ENCODE measurements around the gene AKR7A2.

The AKR7A2 gene

DNA sequence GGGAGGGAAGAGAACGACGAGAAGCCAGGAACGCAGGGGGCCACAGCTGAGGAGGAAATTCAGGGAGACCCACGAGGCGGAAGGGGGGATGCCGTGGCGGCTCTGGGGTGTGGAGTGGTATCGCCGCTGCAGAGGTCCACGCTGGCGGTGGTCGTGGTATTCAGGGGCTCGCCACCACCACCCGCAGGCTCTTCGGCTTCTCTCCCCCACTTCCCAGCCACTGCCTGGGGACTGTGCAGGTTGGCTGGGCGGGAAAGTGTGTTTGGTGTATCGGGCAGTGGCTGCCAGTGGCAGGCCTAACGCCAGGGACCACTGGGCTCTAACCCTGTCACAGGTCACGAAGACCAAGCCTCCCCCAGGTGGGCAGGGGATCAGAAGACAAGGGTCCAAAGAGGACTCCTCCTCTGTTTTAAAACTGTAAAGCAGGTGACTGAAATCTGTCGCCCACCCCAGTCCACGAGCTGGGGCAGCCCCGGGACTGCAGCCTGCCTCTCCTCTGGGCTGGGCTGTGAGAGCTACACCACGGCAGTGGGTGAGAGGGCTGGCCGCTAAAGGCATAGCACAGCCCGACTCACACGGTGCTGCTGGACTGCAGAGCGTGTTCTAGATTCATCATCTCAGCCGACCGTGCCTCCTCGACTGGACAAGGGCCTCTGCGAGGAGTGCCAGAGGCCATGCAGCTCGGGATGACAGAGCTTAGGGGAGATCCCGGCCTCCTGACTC is 31.1 kb upstream of the AKR7A2 start:
- DNase-seq = no peak

DNA sequence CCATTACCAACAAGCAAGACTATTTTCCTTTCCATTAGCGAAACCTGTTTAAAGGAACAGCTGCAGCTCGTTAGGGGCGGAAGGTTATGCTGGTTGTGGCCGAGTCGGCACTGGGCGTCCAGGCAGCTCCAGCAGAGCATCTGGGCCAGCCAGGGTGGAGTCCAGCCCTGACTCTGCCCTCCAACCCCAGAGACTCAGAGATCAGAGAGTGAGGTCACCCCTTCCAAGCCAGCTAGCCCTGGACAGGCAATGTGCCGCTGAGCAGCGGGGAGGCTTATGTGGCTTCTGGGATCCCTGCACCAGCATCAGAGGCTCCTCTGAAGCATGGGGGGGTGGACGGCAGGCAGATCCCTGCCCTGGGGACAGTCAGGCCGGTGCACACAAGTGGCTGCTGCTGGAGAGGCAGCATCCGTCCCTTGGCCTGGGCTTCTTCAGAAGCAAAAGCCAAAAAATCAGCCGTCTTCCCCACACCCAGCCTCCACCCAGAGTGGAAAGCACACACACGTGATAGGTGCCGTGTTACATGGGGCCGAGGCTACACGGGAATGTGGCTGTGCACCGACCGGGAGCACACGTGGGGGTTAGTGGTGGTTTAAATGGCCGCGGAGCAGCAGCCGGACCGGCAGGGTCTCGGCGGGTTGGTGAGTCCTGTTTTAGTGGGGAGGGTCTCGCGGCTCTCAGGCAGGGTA is 30.3 kb upstream of the AKR7A2 start:
- no peak for DNase-seq

DNA sequence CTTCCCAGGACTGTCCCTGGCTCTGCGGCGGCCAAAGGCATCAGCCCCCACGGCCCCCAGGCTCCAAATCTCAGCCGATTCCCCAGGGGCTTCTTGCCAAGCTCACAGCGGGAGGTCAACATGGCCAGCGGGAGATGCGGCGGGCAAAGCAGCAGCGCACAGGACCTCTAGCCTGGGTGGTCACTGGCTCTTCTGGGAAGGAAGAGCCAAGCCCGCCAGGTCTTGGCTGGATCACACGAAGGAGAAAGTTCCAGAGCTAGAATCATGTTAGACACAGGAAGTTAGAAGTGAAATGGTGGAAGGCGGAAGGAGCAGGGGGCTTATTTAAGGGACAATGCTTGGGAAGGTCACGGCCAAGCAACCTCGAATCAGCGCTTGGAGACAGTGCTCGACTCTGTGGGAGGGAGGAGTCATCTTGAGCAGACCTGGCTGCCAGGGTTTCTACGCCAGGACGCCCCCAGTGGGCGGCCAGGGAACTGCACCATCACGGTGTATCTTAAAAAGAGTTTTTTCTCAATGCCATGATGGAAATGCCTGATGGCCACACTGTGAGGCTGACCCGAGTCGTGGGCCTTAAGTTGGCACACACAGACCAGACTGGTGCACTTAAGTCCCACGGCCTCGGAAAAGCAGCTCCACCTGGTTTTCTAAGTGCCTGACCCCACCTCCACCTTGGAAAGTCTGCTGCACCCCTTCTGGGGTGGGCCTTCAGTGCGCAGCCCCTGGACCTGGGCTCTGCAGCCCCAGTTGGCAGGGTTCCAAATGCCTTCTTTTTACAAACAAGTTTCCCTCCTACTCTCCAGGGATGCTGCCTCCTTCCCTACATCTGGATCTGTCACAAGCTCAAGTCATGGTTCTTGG is 29.5 kb upstream of the AKR7A2 start:
- peak; percentile 66 to 74 for DNase-seq

DNA sequence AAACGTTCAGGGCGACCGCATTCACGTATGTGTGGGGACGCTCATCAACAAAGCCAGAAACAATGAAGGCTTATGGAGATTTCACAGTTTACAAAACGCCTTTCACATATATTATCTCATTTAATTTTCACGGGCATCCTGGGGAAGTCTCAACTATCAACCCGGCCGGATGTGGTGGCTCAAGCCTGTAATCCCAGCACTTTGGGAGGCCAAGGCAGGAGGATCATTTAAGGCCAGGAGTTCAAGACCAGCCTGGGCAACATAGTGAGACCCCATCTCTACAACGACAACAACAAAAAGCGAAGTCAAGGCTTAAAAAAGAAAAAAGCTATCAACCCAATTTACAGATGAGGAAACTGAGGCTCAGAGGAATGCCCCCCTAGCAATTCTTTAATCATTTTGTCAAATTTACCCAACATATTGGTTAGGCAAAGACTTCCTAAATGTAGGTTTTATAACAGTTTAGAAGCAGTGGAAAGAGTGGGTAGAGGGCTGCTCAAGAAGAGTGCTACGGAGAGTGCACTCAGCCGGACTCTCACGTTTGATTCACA is 28.5 kb upstream of the AKR7A2 start:
- no peak for DNase-seq

DNA sequence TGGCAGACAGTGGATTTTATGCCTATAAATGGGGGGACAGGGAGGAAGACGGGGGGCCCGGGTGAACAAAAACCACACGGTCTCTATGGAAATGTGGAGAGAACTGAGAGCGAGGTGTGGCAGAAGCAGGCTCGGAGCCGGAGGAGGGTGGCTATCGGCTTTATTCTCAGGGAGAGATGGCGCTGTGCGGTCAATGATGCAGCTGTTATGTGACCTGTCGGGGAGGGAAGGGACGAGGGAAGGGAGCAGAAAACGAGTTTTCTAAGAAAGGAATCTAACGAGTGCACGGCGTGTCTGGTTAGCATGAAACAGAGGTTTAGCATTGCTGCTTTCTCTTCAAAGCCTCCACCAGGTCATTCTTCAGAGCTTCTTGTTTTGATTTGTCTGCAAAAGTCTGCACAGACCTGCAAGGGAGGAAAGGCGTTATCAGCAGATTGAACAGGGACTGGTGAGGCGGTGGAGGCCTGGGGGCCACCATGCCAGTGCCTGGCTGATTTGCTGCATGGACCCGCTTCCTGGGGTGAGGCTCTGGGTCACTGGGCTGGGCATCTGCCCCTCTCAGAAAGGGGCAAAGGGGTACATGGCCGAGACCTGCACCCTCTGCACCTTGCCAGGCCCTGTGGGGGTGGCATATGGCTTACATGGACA is 27.4 kb upstream of the AKR7A2 start:
- no peak for DNase-seq

DNA sequence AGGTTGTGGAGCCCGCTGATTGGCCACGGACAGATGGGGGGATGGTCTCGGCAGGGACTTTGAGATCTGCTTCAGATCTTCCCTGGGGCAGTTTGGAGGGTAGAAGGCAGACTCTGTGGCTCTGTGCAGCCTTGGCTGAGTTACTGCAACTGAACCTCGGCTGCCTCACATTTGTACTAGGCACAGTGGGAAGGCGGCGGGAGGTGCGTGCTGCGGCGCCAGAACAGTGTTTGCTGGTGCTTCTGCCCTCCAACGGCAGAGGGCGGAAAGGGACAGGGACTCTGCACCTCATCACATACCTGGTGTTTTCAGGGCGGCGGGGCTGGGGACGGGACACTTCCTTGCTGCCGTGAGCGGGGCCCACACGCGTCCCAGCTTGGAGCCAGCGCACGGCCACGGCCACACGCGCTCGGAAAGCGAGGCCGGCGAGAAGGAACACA is 26.4 kb upstream of the AKR7A2 start:
- no peak for DNase-seq

DNA sequence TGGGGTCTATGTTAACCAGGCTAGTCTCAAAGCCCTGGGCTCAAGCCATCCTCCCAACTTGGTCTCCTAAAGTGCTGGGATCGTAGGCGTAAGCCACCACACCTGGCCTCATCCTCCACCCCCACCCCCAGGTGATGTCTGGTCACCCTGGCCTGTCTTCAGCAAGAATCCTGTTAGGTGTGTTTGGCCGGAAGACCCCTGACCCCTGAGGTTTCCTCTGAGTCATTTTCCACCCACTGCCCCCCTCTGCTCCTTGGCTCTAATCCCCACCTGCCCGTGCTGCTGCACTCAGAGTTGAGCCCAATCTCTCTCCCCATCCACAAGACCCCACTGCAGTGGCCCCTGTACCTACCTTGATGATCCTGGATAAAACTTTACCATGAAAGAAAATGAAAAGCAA is 25.3 kb upstream of the AKR7A2 start:
- DNase-seq = no peak

DNA sequence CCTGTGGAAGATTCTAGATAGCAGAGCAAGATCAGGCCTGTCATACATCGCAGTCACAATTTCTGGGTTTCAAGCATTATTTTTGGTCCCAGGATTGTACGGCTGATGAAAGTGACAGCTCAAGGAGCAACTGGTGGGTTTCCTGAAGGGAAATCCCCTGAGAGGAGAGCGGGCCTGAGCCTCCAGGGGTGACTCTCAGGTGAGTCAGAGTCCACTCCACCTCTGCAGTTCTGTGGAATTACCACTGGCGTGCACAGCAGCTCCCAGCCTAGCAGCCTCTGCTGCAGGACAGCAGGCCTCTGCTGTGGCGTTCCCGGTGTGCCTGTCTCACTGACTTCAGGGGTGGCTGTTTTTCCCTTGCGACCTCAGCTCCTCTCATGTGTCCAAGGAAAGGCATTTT is 24.6 kb upstream of the AKR7A2 start:
- no peak for DNase-seq

DNA sequence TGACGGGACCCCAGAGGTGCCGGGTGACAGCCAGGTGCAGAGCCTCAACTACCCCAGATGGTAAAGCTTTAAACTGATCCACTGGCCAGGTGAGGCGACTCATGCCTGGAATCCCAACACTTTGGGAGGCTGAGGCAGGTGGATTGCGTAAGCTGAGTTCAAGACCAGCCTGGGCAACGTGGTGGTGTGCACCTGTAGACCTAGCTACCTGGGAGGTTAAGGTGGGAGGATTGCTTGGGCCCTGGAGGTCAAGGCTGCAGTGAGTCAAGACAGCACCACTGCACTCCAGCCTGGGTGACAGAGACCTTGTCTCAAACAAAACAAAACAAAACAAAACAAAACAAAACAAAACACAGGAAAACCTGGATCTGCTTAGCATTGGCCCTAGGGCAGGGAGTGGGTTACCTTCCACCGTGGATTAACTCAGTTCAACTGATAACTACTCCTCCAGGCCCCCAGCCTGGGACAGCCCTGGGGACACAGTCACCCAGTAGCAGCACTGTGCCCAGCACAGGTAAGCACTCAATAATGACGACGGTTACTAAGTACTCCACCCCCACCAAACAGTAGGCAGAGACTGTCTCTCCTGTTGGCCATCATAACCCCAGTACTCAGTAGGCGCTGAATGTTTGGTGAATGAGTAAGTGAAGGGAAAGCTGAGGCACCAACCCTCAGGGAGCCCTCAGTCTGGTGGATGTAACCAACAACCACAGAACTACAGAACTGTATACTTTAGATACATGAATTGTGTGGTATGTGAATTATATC is 21.8 kb upstream of the AKR7A2 start:
- no peak for DNase-seq

DNA sequence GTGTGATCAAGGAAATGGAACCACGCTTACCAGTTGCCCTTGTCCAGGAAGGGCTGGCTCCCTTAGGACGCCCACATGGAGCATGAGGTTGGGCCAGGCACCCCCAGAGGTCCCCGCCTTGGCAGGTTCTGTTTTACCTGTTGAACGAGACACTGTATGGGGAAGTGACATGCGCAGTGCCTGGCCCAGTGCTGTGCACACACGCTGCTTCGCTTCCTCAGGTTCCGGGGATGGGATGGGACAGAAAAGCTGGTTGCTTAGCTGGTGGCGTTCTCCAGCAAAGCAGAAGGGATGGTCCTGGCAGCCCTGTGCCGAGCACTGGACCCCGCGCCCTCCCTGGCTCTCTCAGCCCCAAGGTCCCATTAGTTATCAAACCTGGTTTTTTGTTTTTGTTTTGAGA is 20.9 kb upstream of the AKR7A2 start:
- no peak for DNase-seq

DNA sequence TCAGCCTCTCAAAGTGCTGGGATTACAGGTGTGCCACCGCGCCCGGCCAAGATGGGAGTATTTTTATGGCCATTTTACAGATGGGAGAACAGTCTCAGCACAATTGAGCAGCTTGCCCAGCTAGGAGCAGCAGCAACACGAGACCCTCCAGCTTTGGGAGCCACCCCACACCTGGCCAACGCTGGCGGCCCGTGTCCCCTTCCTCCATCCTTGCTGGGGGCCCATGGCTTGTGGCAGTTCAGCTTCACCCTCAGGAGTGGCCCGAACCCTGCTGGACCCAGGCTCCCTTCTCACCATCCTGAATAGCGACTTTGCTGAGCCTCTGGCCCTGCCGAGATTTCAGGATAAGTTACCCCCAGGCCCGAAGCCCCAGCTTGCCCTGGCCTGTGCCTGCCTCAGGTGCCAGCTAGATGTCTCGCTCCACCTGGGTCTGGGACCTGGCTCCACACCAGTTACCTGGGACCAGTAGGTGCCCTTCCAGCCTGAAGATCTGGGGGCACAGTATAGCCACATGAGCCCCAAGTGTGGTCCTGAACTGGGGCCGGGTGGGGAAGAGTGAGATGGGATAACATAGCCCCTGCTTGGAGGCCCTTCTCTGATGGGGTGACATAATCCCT is 19.4 kb upstream of the AKR7A2 start:
- DNase-seq = no peak

DNA sequence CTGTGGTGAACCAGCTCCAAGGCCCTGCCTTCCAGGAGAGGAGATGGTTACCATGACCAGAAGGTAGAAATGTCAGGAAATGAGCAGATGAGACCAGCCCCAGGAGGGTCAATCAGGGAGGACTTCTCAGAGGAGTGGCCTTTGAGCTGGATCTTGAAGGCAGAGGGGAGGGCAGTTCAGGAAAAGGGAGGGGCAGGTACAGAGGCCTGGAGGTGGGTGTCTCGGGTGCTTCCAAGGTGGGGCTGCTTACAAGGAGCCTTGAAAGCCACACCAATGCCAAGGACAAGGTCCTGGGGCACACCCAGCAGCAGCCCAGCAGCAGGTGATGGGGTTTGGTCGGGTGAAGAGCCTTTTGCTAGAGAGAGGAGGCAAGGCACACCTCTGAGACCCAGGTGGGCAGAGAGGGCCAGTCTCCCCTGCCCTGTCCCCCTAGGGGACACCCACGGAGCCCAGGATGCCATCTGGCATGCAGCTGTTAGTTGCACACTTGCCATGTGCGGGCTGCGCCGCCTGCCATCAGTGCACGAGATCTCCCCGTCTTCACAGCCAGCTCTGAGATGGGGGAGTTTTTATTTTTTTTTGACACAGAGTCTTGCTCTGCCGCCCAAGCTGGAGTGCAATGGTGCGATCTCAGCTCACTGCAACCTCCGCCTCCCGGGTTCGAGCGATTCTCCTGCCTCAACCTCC is 18.6 kb upstream of the AKR7A2 start:
- DNase-seq = no peak

DNA sequence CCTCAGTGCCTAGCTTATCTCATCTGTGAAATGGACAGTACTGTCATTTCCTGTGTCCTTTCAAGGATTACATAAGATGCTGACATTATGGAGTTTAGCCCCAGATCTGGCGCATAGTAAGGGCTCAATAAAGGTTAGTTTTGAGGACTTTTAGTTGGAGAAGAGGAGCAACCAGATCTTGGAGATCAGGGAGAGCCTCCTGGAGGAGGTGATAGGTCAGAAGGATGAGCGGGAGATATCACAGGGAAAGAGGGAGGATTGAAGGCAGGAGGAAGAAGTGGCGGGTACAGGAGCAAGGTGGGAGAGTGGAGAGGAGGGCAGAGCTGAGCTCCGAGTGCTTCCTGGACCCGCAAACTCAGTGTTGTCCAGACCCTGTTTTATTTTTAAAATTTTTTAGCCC is 17.7 kb upstream of the AKR7A2 start:
- no peak for DNase-seq

DNA sequence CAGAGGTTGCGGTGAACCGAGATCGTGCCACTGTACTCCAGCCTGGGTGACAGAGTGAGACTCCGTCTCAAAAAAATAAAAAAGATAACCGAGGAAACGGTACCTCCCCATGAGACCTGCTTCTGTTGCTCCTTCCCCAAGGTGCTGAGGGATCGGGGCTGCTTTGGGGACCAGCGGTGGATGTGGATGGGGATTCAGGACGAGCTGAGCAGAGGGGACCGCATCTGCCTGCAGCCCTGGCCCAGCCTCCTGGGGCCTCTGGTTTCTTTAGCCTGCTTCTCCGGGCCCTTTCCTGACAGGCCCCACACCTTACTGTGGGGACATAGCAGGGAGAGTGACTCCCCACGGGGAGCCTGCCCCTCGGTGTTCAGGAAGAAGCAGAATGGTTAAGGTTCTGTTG is 17.2 kb upstream of the AKR7A2 start:
- DNase-seq = no peak

DNA sequence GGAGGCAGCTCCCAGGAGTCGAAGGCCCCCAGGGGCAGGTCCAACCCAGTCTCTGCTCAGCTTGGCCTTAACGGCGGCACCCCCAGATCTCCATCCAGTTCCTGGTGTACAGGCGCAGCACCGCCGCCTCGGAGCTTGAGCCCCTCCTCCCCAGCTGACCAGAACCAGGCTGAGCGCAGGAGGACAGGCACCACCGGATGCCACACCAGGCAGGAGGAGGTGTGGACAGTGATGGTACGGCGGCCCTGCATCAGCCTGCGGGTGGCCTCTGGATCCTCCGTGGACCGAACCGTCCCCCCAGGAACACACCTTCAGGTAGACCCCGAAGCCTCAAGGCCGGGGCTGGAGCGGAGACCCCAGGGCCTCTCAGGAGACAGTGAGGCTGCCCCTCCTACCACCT is 16.5 kb upstream of the AKR7A2 start:
- no peak for DNase-seq

DNA sequence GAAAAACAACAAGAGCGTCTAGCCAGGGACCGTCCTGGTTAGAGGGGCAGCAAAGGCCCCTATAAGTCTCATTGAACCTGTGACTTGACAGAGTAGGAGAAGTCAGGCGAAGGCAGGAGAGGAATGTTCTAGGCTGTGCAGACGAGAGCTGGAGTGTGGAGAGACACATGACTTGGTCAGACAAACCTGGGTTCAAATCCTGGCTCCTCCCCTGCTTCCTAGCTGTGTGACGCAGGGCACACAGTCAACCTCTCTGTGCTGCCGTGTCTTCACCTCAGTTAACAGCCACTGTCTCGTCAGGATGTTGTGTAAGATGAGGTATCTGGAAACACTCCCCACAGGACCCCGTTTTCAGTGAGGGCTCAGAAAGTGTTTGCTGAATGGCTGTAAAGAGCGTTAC is 15.8 kb upstream of the AKR7A2 start:
- no peak for DNase-seq

DNA sequence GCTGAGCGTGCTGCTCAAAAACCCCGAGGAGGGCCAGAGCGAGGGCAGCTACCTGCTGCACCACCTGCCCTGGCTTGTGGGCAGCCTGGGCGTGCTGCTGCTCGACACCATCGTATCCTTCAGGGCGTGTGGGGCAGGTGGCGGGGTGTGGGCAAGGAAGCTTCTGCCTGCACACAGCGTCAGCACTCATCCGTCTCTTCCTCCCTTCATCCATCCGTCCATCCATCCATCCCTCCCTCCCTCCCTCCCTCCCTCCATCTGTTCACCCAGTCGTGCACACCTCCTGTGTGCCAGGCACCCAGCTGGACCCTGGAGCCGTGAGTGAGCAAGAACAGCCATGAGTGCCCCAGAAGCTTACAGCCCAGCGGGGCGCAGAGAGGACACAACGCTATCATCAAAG is 15.4 kb upstream of the AKR7A2 start:
- DNase-seq = no peak

DNA sequence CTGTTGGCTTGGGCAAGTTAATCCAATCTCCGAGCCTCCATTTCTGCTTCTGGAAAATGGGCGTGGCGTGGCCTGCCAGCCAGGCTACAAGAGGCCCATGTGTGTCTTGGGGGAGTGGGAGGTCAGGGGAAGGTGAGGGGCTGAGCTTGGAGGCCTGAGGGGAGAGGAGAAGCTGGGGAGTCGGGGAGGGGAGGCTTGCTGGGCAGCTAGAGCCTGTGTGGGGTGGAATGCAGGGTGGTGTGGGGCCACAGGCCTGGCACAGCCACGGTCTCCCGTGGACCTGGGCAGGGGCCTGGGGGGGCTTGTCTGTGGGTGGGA is 14.8 kb upstream of the AKR7A2 start:
- DNase-seq = no peak

DNA sequence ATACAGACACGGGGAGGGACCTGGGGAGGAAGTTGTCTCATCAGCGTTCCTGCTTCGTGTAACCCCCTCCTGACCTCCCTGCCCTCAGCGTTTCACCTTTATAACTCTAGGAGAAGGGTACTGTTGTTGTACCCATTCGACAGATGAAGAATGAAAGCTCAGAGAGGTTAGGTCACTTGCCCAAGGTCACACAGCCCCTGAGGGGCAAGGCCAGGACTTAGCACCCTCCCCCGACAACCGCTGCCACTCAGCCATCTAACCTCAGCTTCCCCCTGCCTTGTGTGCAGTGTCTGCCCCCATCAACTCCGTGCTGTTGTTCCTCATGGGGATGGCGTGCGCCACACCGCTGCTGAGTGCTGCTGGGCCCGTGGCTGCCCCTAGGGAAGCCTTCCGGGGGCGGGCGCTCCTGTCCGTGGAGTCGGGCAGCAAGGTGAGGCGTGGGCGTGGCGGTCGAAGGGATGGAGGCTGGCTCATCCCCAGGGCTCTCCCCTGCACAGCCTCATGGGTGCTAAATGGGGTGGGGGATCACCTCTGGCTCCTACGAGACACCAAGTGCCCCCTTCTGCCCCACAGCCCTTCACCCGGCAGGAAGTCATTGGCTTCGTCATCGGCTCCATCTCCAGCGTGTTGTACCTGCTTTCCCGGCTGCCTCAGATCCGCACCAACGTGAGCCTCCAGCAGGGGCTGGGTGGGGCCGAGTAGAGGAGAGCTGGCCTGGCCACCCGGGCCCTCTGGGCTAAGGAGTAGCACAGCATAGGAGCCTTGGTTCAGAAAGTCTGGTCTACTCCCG is 14.2 kb upstream of the AKR7A2 start:
- DNase-seq = no peak

DNA sequence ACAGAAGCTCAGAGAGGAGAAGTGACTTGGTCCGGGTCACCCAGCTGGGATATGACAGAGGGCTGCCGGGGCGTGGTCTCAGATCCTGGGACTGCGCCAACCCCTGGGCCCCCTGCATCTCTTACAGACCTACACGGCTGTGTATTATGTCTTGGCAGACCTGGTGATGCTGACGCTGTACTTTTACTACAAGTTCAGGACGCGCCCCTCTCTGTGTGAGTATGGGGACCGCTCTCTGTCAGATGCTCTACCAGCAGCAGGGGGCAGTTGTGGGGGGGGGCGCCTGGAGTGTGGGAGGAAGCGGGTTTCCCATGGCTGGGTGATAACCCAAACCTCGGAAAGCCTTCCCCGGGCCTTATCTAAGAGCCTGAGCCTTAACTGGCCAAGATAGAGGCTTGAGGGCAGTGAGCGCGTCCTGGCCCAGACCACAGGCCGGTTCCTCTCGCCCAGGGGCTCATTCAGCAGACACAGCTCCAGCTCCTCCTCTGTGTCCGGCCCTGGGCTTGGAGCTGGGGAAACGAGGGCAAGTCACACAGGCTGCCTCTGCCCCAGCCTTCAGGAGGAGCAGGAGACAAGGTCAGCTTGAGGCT is 13.5 kb upstream of the AKR7A2 start:
- DNase-seq = no peak

All from CD4-positive, alpha-beta T cell treated with Interleukin-1 beta for 1 hour (primary cell).